Choroid plexus epithelial cell (primary cell): Measurements from ENCODE around the gene CNTRL.

ENCODE experiments used
- DNase-seq: peaks from one replicate; pipeline ENCODE4 v3.0.0-alpha.2; 2010; ENCODE audit warnings: low read depth
- H3K4me3 ChIP-seq: 2 replicates; pipeline ENCODE4 v1.5.1; 2011; ENCODE audit warnings: low read depth, mild to moderate bottlenecking, control low read depth, low read length, moderate library complexity
- CTCF ChIP-seq: conservative IDR thresholded peaks from 2 replicates; pipeline ENCODE4 v1.5.1; 2011; ENCODE audit warnings: low read depth, mild to moderate bottlenecking, control low read depth, inconsistent platforms, low read length, moderate library complexity

Gene CNTRL

GRCh38 chr9:121200356-121200755, 125.6 kb downstream of the CNTRL start:
- H3K4me3 ChIP-seq, result peak overlapping the region; percentile 91
- DNase-seq, result no peak
- TF ChIP-seq CTCF, result no peak

GRCh38 chr9:121201045-121201737, 126.4 kb downstream of the CNTRL start:
- DNase-seq, result no peak
- TF ChIP-seq CTCF, result no peak
- H3K4me3 ChIP-seq, result peak overlapping the region; percentile 91

GRCh38 chr9:121201738-121202533, 127.2 kb downstream of the CNTRL start, which contains the start of gene RAB14:
Gene RAB14, minus strand, starts transcription at chr9:121201869. Its CDS starts 8,457 bp downstream, at chr9:121193412.
- TF ChIP-seq CTCF, result peak; percentile 64
- peak; percentile 99 for DNase-seq
- peak within 1 kb of the TSS; percentile 91 for H3K4me3 ChIP-seq

- DNase-seq, result no peak
- TF ChIP-seq CTCF, result no peak
- no peak overlapping the region for H3K4me3 ChIP-seq
These were observed 129.4 kb downstream of the CNTRL start for GRCh38 chr9:121204121-121204520.

- DNase-seq, result no peak
- TF ChIP-seq CTCF, result no peak
- no peak overlapping the region for H3K4me3 ChIP-seq
These were observed 129.9 kb downstream of the CNTRL start for GRCh38 chr9:121204611-121205010.

- no peak overlapping the region for H3K4me3 ChIP-seq
- DNase-seq, result peak; percentile 54
- TF ChIP-seq CTCF, result no peak
These were observed 132.0 kb downstream of the CNTRL start for GRCh38 chr9:121206516-121207370.
